Liver (tissue), 9 donors: ENCODE data around the gene GRIN2A. TPM values are rescaled to one million over a fixed set of nuclear protein-coding genes. Genes with fewer than 3 reads are reported as not detected.

Experiments used
- DNase-seq: peaks from one replicate; pipeline ENCODE4 v3.0.0-alpha.2; 2017; ENCODE audit warnings: low spot score
- H3K27ac ChIP-seq, 2 donors: one replicate each; pipeline ENCODE4 v1.7.0; 2013; ENCODE audit warnings: inconsistent platforms in 2 of 2, low read length in 2 of 2, control low read depth in 1 of 2, low read depth in 1 of 2, mild to moderate bottlenecking in 1 of 2
- H3K27me3 ChIP-seq, 4 donors: one replicate each; pipeline versions ENCODE4 v1.6.1 to v1.7.0; 2013; ENCODE audit warnings: low read length in 3 of 4, inconsistent platforms in 1 of 4, mild to moderate bottlenecking in 1 of 4, moderate library complexity in 1 of 4; ENCODE audit not compliant: control insufficient read depth in 4 of 4, insufficient read depth in 4 of 4
- H3K36me3 ChIP-seq, 4 donors: one replicate each; pipeline versions ENCODE4 v1.6.1 to v1.7.0; 2013; ENCODE audit warnings: low read length in 3 of 4, mild to moderate bottlenecking in 3 of 4, low read depth in 1 of 4, moderate library complexity in 1 of 4; ENCODE audit not compliant: control insufficient read depth in 4 of 4, insufficient read depth in 3 of 4
- H3K4me1 ChIP-seq, 4 donors: one replicate each; pipeline versions ENCODE4 v1.6.1 to v1.7.0; 2013; ENCODE audit warnings: low read length in 3 of 4, mild to moderate bottlenecking in 3 of 4, moderate library complexity in 1 of 4; ENCODE audit not compliant: control insufficient read depth in 4 of 4, insufficient read depth in 4 of 4
- H3K4me3 ChIP-seq, 3 donors: one replicate each; pipeline versions ENCODE4 v1.6.1 to v1.7.0; 2013; ENCODE audit warnings: low read length in 3 of 3, control low read depth in 1 of 3, low read depth in 1 of 3, mild to moderate bottlenecking in 1 of 3
- H3K9ac ChIP-seq, 2 donors: one replicate each; pipeline ENCODE4 v1.7.0; 2013; ENCODE audit warnings: low read length in 2 of 2, mild to moderate bottlenecking in 2 of 2, moderate library complexity in 2 of 2, control low read depth in 1 of 2, low read depth in 1 of 2
- H3K9me3 ChIP-seq, 4 donors: one replicate each; pipeline versions ENCODE4 v1.6.1 to v1.7.0; 2013; ENCODE audit warnings: low read length in 3 of 4; ENCODE audit not compliant: control insufficient read depth in 4 of 4
- ATF3 ChIP-seq: IDR thresholded peaks from 2 replicates; pipeline ENCODE4 v1.6.1; 2016; ENCODE audit warnings: antibody characterized with exemption
- CTCF ChIP-seq: fragments of 150-350 bp; IDR thresholded peaks from 2 replicates; pipeline ENCODE4 v1.5.1; 2017; ENCODE audit warnings: improper control_type of control experiment, low read depth, low read length; ENCODE audit not compliant: missing input control
- EGR1 ChIP-seq, 2 donors: IDR thresholded peaks; 2 replicates each; pipeline ENCODE4 v1.6.1; 2016 to 2018; ENCODE audit warnings: antibody characterized with exemption in 2 of 2, low read depth in 2 of 2
- FOXA1 ChIP-seq: IDR thresholded peaks from 2 replicates; pipeline ENCODE4 v1.6.1; 2016; ENCODE audit warnings: antibody characterized with exemption
- FOXA2 ChIP-seq: IDR thresholded peaks from 2 replicates; pipeline ENCODE4 v1.6.1; 2016; ENCODE audit warnings: antibody characterized with exemption
- GABPA ChIP-seq, 2 donors: IDR thresholded peaks in 1 of 2; conservative IDR thresholded peaks in 1 of 2; 2 replicates each; pipeline ENCODE4 v1.6.1; 2016; ENCODE audit warnings: antibody characterized with exemption in 2 of 2, mild to moderate bottlenecking in 1 of 2, moderate library complexity in 1 of 2
- HNF4A ChIP-seq, 2 donors: conservative IDR thresholded peaks; 2 replicates each; pipeline ENCODE4 v1.6.1; 2016; ENCODE audit warnings: antibody characterized with exemption in 2 of 2, mild to moderate bottlenecking in 2 of 2
- HNF4G ChIP-seq: IDR thresholded peaks from 2 replicates; pipeline ENCODE4 v1.6.1; 2016; ENCODE audit warnings: antibody characterized with exemption
- JUND ChIP-seq, 2 donors: IDR thresholded peaks; 2 replicates each; pipeline ENCODE4 v1.6.1; 2016; ENCODE audit warnings: antibody characterized with exemption in 2 of 2
- MAX ChIP-seq: IDR thresholded peaks from 2 replicates; pipeline ENCODE4 v1.6.1; 2016; ENCODE audit warnings: antibody characterized with exemption
- NR2F2 ChIP-seq: IDR thresholded peaks from 2 replicates; pipeline ENCODE4 v1.6.1; 2016; ENCODE audit warnings: antibody characterized with exemption
- RAD21 ChIP-seq, 2 donors: IDR thresholded peaks; 2 replicates each; pipeline ENCODE4 v1.6.1; 2016; ENCODE audit warnings: antibody characterized with exemption in 2 of 2, mild to moderate bottlenecking in 2 of 2
- REST ChIP-seq: IDR thresholded peaks from 2 replicates; pipeline ENCODE4 v1.6.1; 2016; ENCODE audit warnings: antibody characterized with exemption, mild to moderate bottlenecking
- RXRA ChIP-seq, 2 donors: IDR thresholded peaks; 2 replicates each; pipeline ENCODE4 v1.6.1; 2017 to 2018; ENCODE audit warnings: antibody characterized with exemption in 2 of 2, mild to moderate bottlenecking in 1 of 2
- SP1 ChIP-seq: IDR thresholded peaks from 2 replicates; pipeline ENCODE4 v1.6.1; 2018; ENCODE audit warnings: antibody characterized with exemption, mild to moderate bottlenecking
- TAF1 ChIP-seq: conservative IDR thresholded peaks from 2 replicates; pipeline ENCODE4 v1.6.1; 2016; ENCODE audit warnings: antibody characterized with exemption, mild to moderate bottlenecking
- YY1 ChIP-seq: IDR thresholded peaks from 2 replicates; pipeline ENCODE4 v1.6.1; 2016; ENCODE audit warnings: antibody characterized with exemption, mild to moderate bottlenecking
- ZBTB33 ChIP-seq: IDR thresholded peaks from 2 replicates; pipeline ENCODE4 v1.6.1; 2016; ENCODE audit warnings: antibody characterized with exemption
- WGBS: extraction: QIAGEN DNeasy Blood & Tissue Kit; methylation state at CpG from one replicate; pipeline ENCODE4 v1.1.7; 2013; 5-methylcytosine and 5-hydroxymethylcytosine counted together
- polyA plus RNA-seq, 2 donors: library from polyadenylated mRNA; stranded (reverse) in 1 of 2; unstranded in 1 of 2; fragments of 200-250 nt in 1 of 2; fragments of >200 nt in 1 of 2; fragmentation: Nextera tagmentation in 1 of 2; extraction: Ambion mirVana in 1 of 2; gene quantifications; one replicate each; pipeline versions ENCODE4 v1.2.1 to v1.2.3, GENCODE V29; 2013 to 2015
- total RNA-seq, 2 donors: library from RNA; depleted of rRNA; stranded (reverse); fragments of >200 nt; gene quantifications; one replicate each; pipeline ENCODE4 v1.2.3, GENCODE V29; 2014
- donor health status: healthy.
- donor health status: healthy.
- donor health status: healthy.
- donor health status: healthy.
- donor health status: healthy.

GRIN2A gene
- total and polyA plus RNA-seq, 4 donors, result under 0.01 to 0.08 (median 0.07) TPM; not detected in 1

GRCh38 chr16:9921997-9922396 lies 260.2 kb downstream of the GRIN2A start:
- DNase-seq, result no peak
- H3K4me3 ChIP-seq, result no peak overlapping the region
- H3K36me3 ChIP-seq, result no peaks in the 10 kb centered on the region
- no peak overlapping the region for H3K27ac ChIP-seq
- no peak overlapping the region for H3K9ac ChIP-seq
- peaks cover 0 to 4% (median under 1%) of the 10 kb centered on the region in 4 donors for H3K27me3 ChIP-seq
- WGBS, result 86% methylated on average over 1 of the region's 1 CpG
- H3K4me1 ChIP-seq, result no peaks in the 10 kb centered on the region
- no peak for TF ChIP-seq GABPA (IDR thresholded peaks at IDR 0.05 in 1 of 2, conservative IDR thresholded peaks at IDR 0.05 in 1 of 2)
- TF ChIP-seq REST, result no peak
- TF ChIP-seq SP1, result no peak
- TF ChIP-seq FOXA1, result no peak
- TF ChIP-seq RAD21 (IDR thresholded peaks at IDR 0.05), result no peak
- TF ChIP-seq MAX, result no peak
- TF ChIP-seq HNF4A (conservative IDR thresholded peaks at IDR 0.05), result no peak
- no peak for TF ChIP-seq HNF4G
- TF ChIP-seq YY1, result no peak
- no peak for TF ChIP-seq TAF1
- no peak for TF ChIP-seq NR2F2
- TF ChIP-seq JUND (IDR thresholded peaks at IDR 0.05), result no peak
- no peak for TF ChIP-seq ZBTB33
- no peak for TF ChIP-seq EGR1 (IDR thresholded peaks at IDR 0.05; ENCODE audit: low read depth in 2 of 2)
- no peak for TF ChIP-seq FOXA2
- TF ChIP-seq ATF3, result no peak
- TF ChIP-seq RXRA (IDR thresholded peaks at IDR 0.05), result no peak
- no peak for TF ChIP-seq CTCF
- H3K9me3 ChIP-seq, result peaks cover 0 to 2% (median 0%) of the 10 kb centered on the region in 4 donors
